Measurements from ENCODE around the gene MGME1. TPM values are rescaled to one million over a fixed set of nuclear protein-coding genes. Genes with fewer than 3 reads are reported as not detected.
A peak's percentile ranks its signal among the peaks of the same experiment; 100 is the strongest.

The MGME1 gene
- total and polyA plus RNA-seq, 9 of the 15 experiments (the other 6 are each of a cell fraction or from before 2014, with no cell fraction given) = 13.4 to 45.1 (median 30.6) TPM

- TF ChIP-seq CTCFL (IDR thresholded peaks at IDR 0.05; ENCODE audit: borderline replicate concordance, insufficient read depth, low read depth, low read length, poor library complexity, severe bottlenecking) = no peak
- no peak for TF ChIP-seq THRB (CRISPR knock-in tag; conservative IDR thresholded peaks at IDR 0.05)
- peak; percentile 34; the same call in 1 of the 2 replicates for TF ChIP-seq ATF7 (IDR thresholded peaks at IDR 0.05)
- no peak for TF ChIP-seq SRSF3 (IDR thresholded peaks at IDR 0.05; ENCODE audit: insufficient read depth, low read length)
- peak; percentile 91 for TF ChIP-seq TFAP4 (CRISPR knock-in tag; IDR thresholded peaks at IDR 0.05; ENCODE audit: borderline replicate concordance)
- 0 out of 2 replicates have a peak, but pooled peaks have one; percentile 32 for TF ChIP-seq NBN (IDR thresholded peaks at IDR 0.05; ENCODE audit: low read depth)
- TF ChIP-seq SMC3 (conservative IDR thresholded peaks at IDR 0.05; ENCODE audit: insufficient read depth, low read depth, low read length) = peak; percentile 58
- TF ChIP-seq NRF1 (conservative IDR thresholded peaks at IDR 0.05 in 1 of 2, IDR thresholded peaks at IDR 0.05 in 1 of 2) = peak; percentile 25 to 50; a peak in 3 of 4 replicates
- peak; percentile 60 for TF ChIP-seq L3MBTL2 (IDR thresholded peaks at IDR 0.05)
- peak; percentile 91 for TF ChIP-seq ZNF766 (CRISPR knock-in tag; conservative IDR thresholded peaks at IDR 0.05)
- TF ChIP-seq NR2F6 (CRISPR knock-in tag; IDR thresholded peaks at IDR 0.05) = no peak
- TF ChIP-seq MAZ (CRISPR knock-in tag; conservative IDR thresholded peaks at IDR 0.05 in 1 of 2, IDR thresholded peaks at IDR 0.05 in 1 of 2) = 0 out of 4 replicates have a peak, but pooled peaks of 1 of the 2 experiments have one; percentile 25
- peak; percentile 82 to 86 for TF ChIP-seq RAD21 (CRISPR knock-in tag; conservative IDR thresholded peaks at IDR 0.05 in 1 of 2, IDR thresholded peaks at IDR 0.05 in 1 of 2)
- TF ChIP-seq E2F6 (IDR thresholded peaks at IDR 0.05; ENCODE audit: borderline replicate concordance in 1 of 2, extremely low read depth in 1 of 2, insufficient read depth in 1 of 2, insufficient read length in 1 of 2, low read depth in 1 of 2, low read length in 1 of 2, poor library complexity in 1 of 2, severe bottlenecking in 1 of 2) = peak in 1 of 2 experiments; percentile 16
- no peak for TF ChIP-seq ZNF764 (CRISPR knock-in tag; IDR thresholded peaks at IDR 0.05; ENCODE audit: low read depth)
- TF ChIP-seq CTCF (IDR thresholded peaks at IDR 0.05 in 2 of 3, conservative IDR thresholded peaks at IDR 0.05 in 1 of 3; ENCODE audit: insufficient read depth in 2 of 3, low read depth in 1 of 3, low read length in 3 of 3) = peak; percentile 80 to 92 (median 88)
- peak; percentile 40; the same call in 1 of the 2 replicates for TF ChIP-seq CTBP1 (IDR thresholded peaks at IDR 0.05; ENCODE audit: borderline replicate concordance)
- peak; percentile 7; the same call in 1 of the 2 replicates for TF ChIP-seq CREM (IDR thresholded peaks at IDR 0.05; ENCODE audit: low read depth)
Measured at GRCh38 chr20:17938871-17939619, 29.8 kb upstream of the MGME1 start (continued).
